Activated CD4-positive, alpha-beta T cell treated with anti-CD3 and anti-CD28 coated beads, Interleukin-2, amount 50 U/mL, for 24 hours (primary cell): ENCODE measurements around the gene MAP3K5.
"Not testable (repeated sequence)": the region's sequence is repeated elsewhere in the genome, so short reads cannot be mapped to it uniquely, and the experiment has no call there.

Source experiments
- DNase-seq, 2 donors: peaks; one replicate each; pipeline ENCODE4 v3.0.0-alpha.2; 2020; ENCODE audit warnings: low read depth in 1 of 2, low spot score in 1 of 2

MAP3K5 gene

DNA sequence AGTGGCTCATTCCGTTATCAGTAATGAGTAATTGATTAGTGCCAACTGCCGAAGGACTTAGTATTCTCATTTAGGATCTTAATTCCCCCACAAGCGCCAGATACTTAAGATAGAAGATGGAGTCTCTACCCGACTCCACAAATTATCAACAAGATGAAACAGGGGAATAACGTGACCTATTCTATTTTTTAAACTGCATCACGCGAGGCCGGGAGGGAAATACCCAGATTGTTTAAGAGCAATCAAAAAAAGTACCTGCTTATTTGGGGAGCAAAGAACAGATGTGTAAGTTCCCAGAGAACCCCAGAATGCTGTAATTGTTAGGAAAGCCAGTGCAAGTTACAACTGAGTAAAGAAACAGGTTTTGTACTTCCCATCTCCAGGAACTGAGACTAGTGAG lies 1.1 kb upstream of the MAP3K5 start:
- DNase-seq = no peak

GRCh38 chr6:136792095-136792409 lies 225 bp downstream of the MAP3K5 start:
- no peak for DNase-seq

DNA sequence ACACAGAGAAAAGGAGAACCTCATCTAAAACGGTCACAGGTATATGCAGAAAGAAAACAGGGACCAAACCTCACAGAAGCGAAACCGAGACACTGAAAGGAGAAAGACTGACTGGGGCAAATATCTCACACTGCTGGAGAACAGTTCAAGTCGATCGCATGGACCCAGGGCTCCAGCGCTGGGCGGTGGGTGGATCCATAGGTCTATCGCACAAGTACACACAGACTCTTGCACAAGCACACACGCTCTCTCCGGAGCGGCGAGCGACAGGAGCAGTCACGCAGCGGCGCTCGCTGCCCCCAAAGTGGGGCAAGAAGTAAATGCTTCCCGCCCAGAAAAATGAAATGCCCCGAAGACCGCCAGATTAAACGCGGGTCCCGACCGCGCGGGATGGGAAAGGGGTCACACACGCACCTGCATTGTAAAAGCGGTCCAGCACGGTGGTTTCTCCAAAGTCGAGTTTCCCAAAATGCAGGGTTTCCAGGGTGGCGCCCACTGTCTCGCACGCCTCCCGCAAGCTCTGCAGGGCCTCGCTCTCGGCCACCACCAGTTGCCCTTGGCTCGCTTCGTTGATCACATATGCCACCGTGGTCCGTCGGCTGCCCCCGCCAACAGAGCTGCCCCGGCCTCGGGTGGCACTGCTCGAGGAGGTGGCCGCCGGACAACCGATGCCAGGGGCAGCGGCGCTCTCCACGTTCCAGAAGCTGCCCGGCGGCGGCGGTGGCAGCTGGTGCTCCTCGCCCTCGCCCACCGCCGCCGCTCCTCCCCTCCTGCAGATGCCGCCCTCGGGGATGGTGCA lies 782 bp downstream of the MAP3K5 start:
- peak; percentile 7 to 40 for DNase-seq

GRCh38 chr6:136790411-136791295 lies 1.6 kb downstream of the MAP3K5 start:
- DNase-seq = no peak

DNA sequence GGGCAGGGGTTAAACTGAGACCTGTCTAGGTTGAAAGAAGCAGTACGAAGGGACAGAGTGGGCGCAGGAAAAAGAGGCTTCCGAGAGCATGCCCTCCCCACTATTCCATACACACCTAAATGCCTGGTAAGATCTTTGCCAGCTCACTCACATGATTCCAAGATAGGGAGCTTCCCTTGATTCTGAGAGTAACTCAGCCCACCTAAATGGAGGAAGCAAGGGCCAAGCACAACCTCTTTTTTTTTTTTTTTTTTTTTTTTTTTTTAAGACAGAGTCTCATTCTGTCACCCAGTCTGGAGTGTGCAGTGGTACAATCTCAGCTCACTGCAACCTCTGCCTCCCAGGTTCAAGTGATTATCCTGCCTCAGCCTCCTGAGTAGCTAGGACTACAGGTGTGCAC lies 2.8 kb downstream of the MAP3K5 start:
- DNase-seq = not testable (repeated sequence)

- no peak for DNase-seq
Measured at GRCh38 chr6:136788069-136788902, 4.0 kb downstream of the MAP3K5 start.

- DNase-seq = no peak
Measured at GRCh38 chr6:136787726-136788068, 4.6 kb downstream of the MAP3K5 start.

DNA sequence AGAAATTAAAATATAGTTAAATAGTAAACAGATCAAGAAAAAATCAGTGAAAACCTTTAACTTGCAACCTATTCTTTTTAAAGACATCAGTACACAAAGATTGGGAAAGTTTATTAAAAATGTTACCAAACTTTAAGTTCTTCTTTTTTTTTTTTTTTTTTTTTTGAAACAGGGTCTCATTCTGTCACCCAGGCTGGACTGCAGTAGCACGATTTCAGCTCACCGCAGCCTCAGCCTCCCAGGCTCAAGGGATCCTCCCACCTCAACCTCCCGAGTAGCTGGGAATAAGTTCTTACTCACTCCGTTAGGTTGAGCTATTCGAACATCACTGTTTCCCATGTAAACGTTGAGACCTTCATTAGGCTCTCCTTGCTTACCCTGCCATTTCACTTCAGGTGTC lies 5.6 kb downstream of the MAP3K5 start:
- DNase-seq = no peak

- DNase-seq = no peak
Measured at GRCh38 chr6:136784910-136785746, 7.1 kb downstream of the MAP3K5 start.

GRCh38 chr6:136784271-136784664 lies 8.0 kb downstream of the MAP3K5 start:
- DNase-seq = no peak

DNA sequence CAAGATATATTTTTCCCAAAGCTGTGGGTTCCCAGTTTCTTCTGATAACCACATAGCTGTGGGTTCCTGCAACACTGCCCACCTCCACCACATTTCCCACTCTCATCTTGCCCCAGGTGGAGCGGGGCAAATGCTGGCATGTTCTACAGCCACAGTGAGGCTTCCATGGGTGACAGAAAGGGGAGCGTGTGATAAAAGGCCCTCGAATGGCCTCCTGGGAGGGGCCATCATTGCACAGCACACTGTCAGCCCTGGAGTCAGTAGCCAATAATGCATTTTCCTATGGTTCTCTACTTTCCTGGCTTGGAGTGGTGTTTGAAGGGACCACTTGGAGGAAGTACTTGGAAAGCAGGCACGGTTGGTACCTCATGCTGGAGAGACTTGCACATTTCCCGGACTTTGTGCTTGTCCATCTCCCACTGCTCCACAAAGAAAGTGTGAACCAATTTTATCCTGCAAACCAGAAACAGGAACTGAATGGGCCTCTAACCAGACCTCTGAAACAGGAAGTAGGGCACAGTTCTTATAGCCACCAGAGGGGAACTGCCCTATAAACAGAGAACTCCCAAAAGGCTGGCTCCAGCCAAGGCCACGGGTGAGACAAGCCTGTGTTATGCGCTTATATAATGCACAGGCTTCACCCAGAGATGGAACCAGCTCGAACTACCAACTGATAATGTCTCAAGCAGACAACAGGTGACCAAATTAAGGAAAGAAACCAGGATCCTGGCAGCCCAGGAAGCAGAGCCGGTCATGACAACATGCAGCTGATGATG lies 8.6 kb downstream of the MAP3K5 start:
- no peak for DNase-seq

DNA sequence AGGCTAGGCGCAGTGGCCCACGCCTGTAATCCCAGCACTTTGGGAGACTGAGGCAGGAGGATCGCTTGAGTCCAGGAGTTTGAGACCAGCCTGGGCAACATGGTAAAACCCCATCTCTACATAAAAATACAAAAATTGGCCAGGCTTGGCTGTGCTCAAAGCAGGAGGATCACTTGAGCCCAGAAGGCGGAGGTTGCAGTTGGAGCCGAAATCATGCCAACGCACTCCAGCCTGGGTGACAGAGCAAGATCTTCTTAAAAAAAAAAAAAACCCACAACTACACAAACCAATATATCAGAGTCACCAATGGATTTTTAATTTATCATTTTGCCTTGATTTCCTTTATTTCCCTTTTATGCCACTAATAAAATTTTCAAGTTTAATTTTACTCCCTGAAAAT lies 9.3 kb downstream of the MAP3K5 start:
- no peak for DNase-seq

DNA sequence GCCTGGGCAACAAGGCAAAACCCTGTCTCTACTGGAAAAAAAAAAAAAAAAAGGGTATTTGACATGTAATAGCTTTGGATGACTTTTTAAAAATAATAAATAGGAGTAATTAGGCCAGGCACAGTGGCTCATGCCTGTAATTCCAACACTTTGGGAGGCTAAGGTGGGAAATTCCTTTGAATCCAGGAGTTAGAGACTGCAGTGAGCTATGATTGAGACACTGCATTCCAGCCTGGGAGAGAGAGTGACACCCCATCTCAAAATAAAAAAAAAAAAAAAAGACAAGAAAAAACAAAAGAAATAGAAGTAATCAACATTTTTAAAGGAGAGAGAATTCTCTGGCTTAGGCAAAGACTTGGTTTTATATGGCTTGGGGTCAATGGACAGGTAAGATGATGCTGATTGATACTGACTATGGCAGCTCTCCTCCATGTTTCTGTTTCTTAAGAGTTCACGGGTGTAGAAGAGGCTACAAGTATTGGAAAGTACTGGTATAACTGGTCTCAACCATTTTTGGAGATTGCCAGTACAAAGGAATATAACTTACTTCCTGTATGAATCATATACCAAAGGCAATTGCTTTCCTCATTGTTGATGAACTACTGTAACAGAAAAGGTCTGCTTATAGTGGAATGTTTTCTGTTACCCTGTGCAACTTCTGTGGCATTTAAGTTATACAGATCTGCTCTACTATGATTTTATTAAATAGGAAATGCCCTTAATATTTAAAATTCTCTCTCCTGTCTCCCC lies 10.1 kb downstream of the MAP3K5 start:
- DNase-seq = no peak

- DNase-seq = no peak
Measured at GRCh38 chr6:136780972-136781371, 11.3 kb downstream of the MAP3K5 start.

GRCh38 chr6:136779682-136780081 lies 12.6 kb downstream of the MAP3K5 start:
- no peak for DNase-seq

DNA sequence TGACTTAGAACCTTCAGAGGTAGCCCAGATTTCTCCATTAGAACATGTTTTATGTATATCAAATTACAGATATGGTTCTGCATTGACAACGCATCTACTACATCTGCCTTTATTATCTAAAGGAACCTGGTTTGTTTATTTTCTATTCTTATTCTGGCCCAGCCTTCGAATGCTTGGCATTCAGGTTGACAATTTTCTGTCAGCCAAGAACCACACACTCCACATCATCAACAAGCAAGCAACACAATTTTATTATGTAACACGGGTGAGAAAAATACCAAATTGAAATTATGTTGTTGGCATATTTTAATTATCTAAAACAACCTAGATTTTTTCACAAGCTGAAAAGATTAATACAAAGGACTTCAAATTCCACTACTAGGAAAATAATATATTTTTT lies 14.6 kb downstream of the MAP3K5 start:
- no peak for DNase-seq

GRCh38 chr6:136775548-136775947 lies 16.7 kb downstream of the MAP3K5 start:
- no peak for DNase-seq

GRCh38 chr6:136775081-136775480 lies 17.2 kb downstream of the MAP3K5 start:
- no peak for DNase-seq
